HCT116 (cell line): Measurements from ENCODE around the gene NXN. TPM values are rescaled to one million over a fixed set of nuclear protein-coding genes. Genes with fewer than 3 reads are reported as not detected.

ENCODE experiments used
- ATAC-seq: fragments of 200-7000 bp; cut with Tn5 transposase; 2 replicates; pipeline ENCODE4 v1.9.1; 2020; ENCODE audit warnings: mild to moderate bottlenecking, moderate library complexity
- BruUV-seq: library from RNA; stranded (reverse); fragments of 400-500 nt; replicated peaks from 2 replicates; lab custom pipeline; 2021; lab: Mats Ljungman, UMichigan
- CTCF ChIA-PET: fragments of 300-600 bp; sonication (Branson Sonifier 250); formaldehyde crosslinking; loops from one replicate; lab custom pipeline; 2021; ENCODE audit warnings: antibody characterized with exemption; lab: Charles Lee
- POLR2A ChIA-PET: fragments of 300-600, 350-600 bp; sonication (Branson Sonifier 250); formaldehyde crosslinking; loops from one replicate; lab custom pipeline; 2021; ENCODE audit warnings: antibody characterized with exemption; lab: Charles Lee
- RAD21 ChIA-PET, 2 experiments: fragments of 300-600 bp; sonication (Branson Sonifier 250); formaldehyde crosslinking; loops; one replicate each; lab custom pipeline; 2023; ENCODE audit warnings: low total read pairs in 2 of 2; ENCODE audit not compliant: uncharacterized antibody in 2 of 2, unreplicated experiment in 2 of 2, low non-redundant PET in 1 of 2; lab: Charles Lee
- DNase-seq: peaks from one replicate; pipeline ENCODE4 v3.0.0-alpha.2; 2010; ENCODE audit warnings: low read depth, low spot score
- H2AFZ ChIP-seq: fragments of 200-600 bp; shearing (Covaris generic), sonication (generic); 2 replicates; pipeline ENCODE4 v1.6.1; 2017; ENCODE audit warnings: low read depth, mixed run types, mixed read lengths, antibody characterized with exemption, low read length; ENCODE audit not compliant: poor library complexity, severe bottlenecking
- H3K27ac ChIP-seq: 2 replicates; pipeline ENCODE4 v1.5.1; 2012; ENCODE audit warnings: low read depth, low read length
- H3K27me3 ChIP-seq: fragments of 200-600 bp; sonication (generic); 2 replicates; pipeline ENCODE4 v1.6.1; 2016; ENCODE audit warnings: mixed run types, low read length, mixed read lengths; ENCODE audit not compliant: insufficient read depth
- H3K36me3 ChIP-seq, 2 experiments: fragments of 200-500 bp in 1 of 2; fragments of 200-600 bp in 1 of 2; sonication (Bioruptor generic) in 1 of 2; sonication (generic) in 1 of 2; 2 replicates each; pipeline versions ENCODE4 v1.5.1 to v1.6.1; 2014 to 2016; ENCODE audit warnings: low read length in 2 of 2, inconsistent platforms in 1 of 2, mixed read lengths in 1 of 2, mixed run types in 1 of 2; ENCODE audit not compliant: insufficient read depth in 2 of 2, control insufficient read depth in 1 of 2
- H3K4me1 ChIP-seq, 2 experiments: fragments of 200-600 bp in 1 of 2; sonication (generic) in 1 of 2; 2 replicates each; pipeline versions ENCODE4 v1.5.1 to v1.6.1; 2012 to 2017; ENCODE audit warnings: low read length in 2 of 2, inconsistent platforms in 1 of 2, mild to moderate bottlenecking in 1 of 2, mixed read lengths in 1 of 2, mixed run types in 1 of 2, moderate library complexity in 1 of 2; ENCODE audit not compliant: insufficient read depth in 2 of 2, control insufficient read depth in 1 of 2
- H3K4me2 ChIP-seq: fragments of 200-600 bp; sonication (generic); 2 replicates; pipeline ENCODE4 v1.6.1; 2017; ENCODE audit warnings: mixed run types, low read length, mixed read lengths
- H3K4me3 ChIP-seq, 2 experiments: fragments of 200-600 bp in 1 of 2; sonication (generic) in 1 of 2; replicated peaks in 1 of 2; 2 replicates each; pipeline ENCODE4 v1.5.1; 2011 to 2016; ENCODE audit warnings: low read length in 2 of 2, control low read depth in 1 of 2, low read depth in 1 of 2, mild to moderate bottlenecking in 1 of 2, mixed read lengths in 1 of 2, mixed run types in 1 of 2
- H3K79me2 ChIP-seq: fragments of 200-600 bp; sonication (generic); 2 replicates; pipeline ENCODE4 v1.6.1; 2017; ENCODE audit warnings: mild to moderate bottlenecking, mixed run types, low read length, moderate library complexity, mixed read lengths; ENCODE audit not compliant: insufficient read depth
- H3K9ac ChIP-seq: fragments of 200-600 bp; sonication (generic); 2 replicates; pipeline ENCODE4 v1.6.1; 2016; ENCODE audit warnings: low read length, mixed read lengths
- H3K9me2 ChIP-seq: fragments of 200-600 bp; sonication (generic), shearing (Covaris generic); 2 replicates; pipeline ENCODE4 v1.6.1; 2017; ENCODE audit warnings: mixed run types, mild to moderate bottlenecking, moderate library complexity; ENCODE audit not compliant: insufficient read depth
- H3K9me3 ChIP-seq, 2 experiments: fragments of 200-500 bp in 1 of 2; fragments of 200-600 bp in 1 of 2; sonication (Bioruptor generic) in 1 of 2; sonication (generic) in 1 of 2; 2 replicates each; pipeline ENCODE4 v1.6.1; 2014 to 2017; ENCODE audit warnings: low read length in 2 of 2, mixed read lengths in 2 of 2, inconsistent platforms in 1 of 2, low read depth in 1 of 2, mild to moderate bottlenecking in 1 of 2, mixed run types in 1 of 2, moderate library complexity in 1 of 2; ENCODE audit not compliant: control insufficient read depth in 1 of 2, insufficient read depth in 1 of 2
- H4K20me1 ChIP-seq: fragments of 200-600 bp; sonication (generic), shearing (Covaris generic); 2 replicates; pipeline ENCODE4 v1.6.1; 2017; ENCODE audit warnings: mixed run types, mild to moderate bottlenecking, moderate library complexity; ENCODE audit not compliant: insufficient read depth
- ATF3 ChIP-seq: IDR thresholded peaks from 2 replicates; pipeline ENCODE4 v1.6.1; 2012
- CEBPB ChIP-seq: IDR thresholded peaks from 2 replicates; pipeline ENCODE4 v1.6.1; 2012; ENCODE audit warnings: low read depth
- EGR1 ChIP-seq: IDR thresholded peaks from 2 replicates; pipeline ENCODE4 v1.6.1; 2012; ENCODE audit warnings: low read depth
- ELF1 ChIP-seq: IDR thresholded peaks from 2 replicates; pipeline ENCODE4 v1.6.1; 2012; ENCODE audit warnings: low read depth, borderline replicate concordance
- EZH2phosphoT487 ChIP-seq: fragments of 200-600 bp; IDR thresholded peaks from 2 replicates; pipeline ENCODE4 v1.6.1; 2018; ENCODE audit warnings: antibody characterized with exemption, borderline replicate concordance
- JUND ChIP-seq: IDR thresholded peaks from 2 replicates; pipeline ENCODE4 v1.6.1; 2012
- POLR2A ChIP-seq: IDR thresholded peaks from 2 replicates; pipeline ENCODE4 v1.7.0; 2011; ENCODE audit warnings: borderline replicate concordance; ENCODE audit not compliant: insufficient read depth, insufficient read length; ENCODE audit errors: extremely low read depth
- POLR2AphosphoS5 ChIP-seq: IDR thresholded peaks from 2 replicates; pipeline ENCODE4 v1.6.1; 2011; ENCODE audit warnings: mild to moderate bottlenecking, low read depth, low read length, moderate library complexity
- RAD21 ChIP-seq: IDR thresholded peaks from 2 replicates; pipeline ENCODE4 v1.6.1; 2012; ENCODE audit warnings: low read depth, mild to moderate bottlenecking
- SIN3A ChIP-seq: IDR thresholded peaks from 2 replicates; pipeline ENCODE4 v1.6.1; 2012; ENCODE audit warnings: low read depth
- SRF ChIP-seq: IDR thresholded peaks from 2 replicates; pipeline ENCODE4 v1.6.1; 2012; ENCODE audit warnings: low read depth
- TCF7L2 ChIP-seq: IDR thresholded peaks from 2 replicates; pipeline ENCODE4 v1.7.0; 2011; ENCODE audit warnings: borderline replicate concordance, inconsistent platforms; ENCODE audit not compliant: insufficient read depth, insufficient read length; ENCODE audit errors: extremely low read depth
- YY1 ChIP-seq: IDR thresholded peaks from 2 replicates; pipeline ENCODE4 v1.6.1; 2011; ENCODE audit warnings: low read length, low read depth, moderate library complexity, mild to moderate bottlenecking; ENCODE audit not compliant: insufficient replicate concordance; ENCODE audit errors: extremely low read depth
- ZFX ChIP-seq: fragments of 450-650 bp; IDR thresholded peaks from 2 replicates; pipeline ENCODE4 v1.6.1; 2017
- ZNF274 ChIP-seq: fragments of 200-500 bp; sonication (Bioruptor generic); IDR thresholded peaks from 2 replicates; pipeline ENCODE4 v1.6.1; 2014; ENCODE audit warnings: mild to moderate bottlenecking, low read depth, low read length, inconsistent platforms
- intact Hi-C: fragments of 100-400 bp; cut with micrococcal nuclease; formaldehyde crosslinking; loops from 2 replicates; pipeline ENCODE4 v1.10.0; 2022
- total RNA-seq: library from RNA; stranded (reverse); gene quantifications from one replicate; pipeline ENCODE4 v1.2.1, GENCODE V29; 2021; ENCODE audit not compliant: unreplicated experiment
- TF ChIP-seq, protein P1 (sequence below): IDR thresholded peaks from 2 replicates; pipeline ENCODE4 v1.6.1; 2012
- TF ChIP-seq, protein P2 (sequence below): IDR thresholded peaks from 2 replicates; pipeline ENCODE4 v1.6.1; 2012; ENCODE audit warnings: low read depth

The NXN gene
- total RNA-seq, 1 experiment from 2014 or later = 83.7 TPM

- Histone ChIP-seq H3K9ac (no peak overlapping the region), H3K4me2 (peak overlapping the region; percentile 71; the same call in 1 of the 2 replicates), H3K9me3 (no peaks in the 10 kb centered on the region), H3K4me3 (no peak overlapping the region), H3K79me2 (peaks cover 60% of the 10 kb centered on the region), H3K4me1 (peaks cover 76 to 99% of the 10 kb centered on the region in 2 experiments), H3K27me3 (no peaks in the 10 kb centered on the region), H3K9me2 (no peaks in the 10 kb centered on the region), H4K20me1 (no peaks in the 10 kb centered on the region), H3K27ac (no peak overlapping the region), H3K36me3 (no peaks in the 10 kb centered on the region), H2AFZ (no peak overlapping the region)
- DNase-seq = no peak
- RAD21 ChIA-PET = no interaction called here
- POLR2A ChIA-PET = no interaction called here
- intact Hi-C loops = no loop called here
- no peak for TF ChIP-seq YY1
- TF ChIP-seq SIN3A = no peak
- TF ChIP-seq CEBPB = no peak
- TF ChIP-seq JUND = no peak
- no peak for TF ChIP-seq POLR2A
- no peak for TF ChIP-seq TCF7L2
- TF ChIP-seq, protein P1, sequence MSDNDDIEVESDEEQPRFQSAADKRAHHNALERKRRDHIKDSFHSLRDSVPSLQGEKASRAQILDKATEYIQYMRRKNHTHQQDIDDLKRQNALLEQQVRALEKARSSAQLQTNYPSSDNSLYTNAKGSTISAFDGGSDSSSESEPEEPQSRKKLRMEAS = no peak
- no peak for TF ChIP-seq POLR2AphosphoS5
- no peak for TF ChIP-seq ZNF274
- TF ChIP-seq ZFX = no peak
- TF ChIP-seq ATF3 = no peak
- BruUV-seq = no TSS peak
- CTCF ChIA-PET = no interaction called here
- no peak for ATAC-seq
These were observed 49.3 kb downstream of the NXN start for GRCh38 chr17:930258-930657.

DNA sequence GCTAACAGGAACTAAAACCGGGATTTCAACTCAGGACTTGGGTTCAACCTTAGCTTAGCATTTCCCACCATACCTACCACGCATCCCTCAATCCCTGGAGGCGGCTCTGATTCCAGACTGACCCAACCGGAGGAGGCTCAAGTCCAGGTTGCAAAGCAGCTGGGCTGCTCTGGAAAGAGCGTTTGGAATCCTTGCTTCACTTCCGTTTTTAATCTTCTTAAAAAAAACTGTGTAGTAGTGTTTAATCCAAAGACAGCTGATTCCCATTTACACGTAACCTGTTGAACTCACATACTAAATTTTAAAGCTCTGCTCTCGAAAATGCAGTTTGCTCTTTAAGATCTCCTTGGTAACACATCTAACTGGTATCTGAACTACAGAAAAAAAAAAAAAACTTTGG, 50.0 kb downstream of the NXN start:
- ChIA-PET POLR2A (interaction anchor here (1.2 kb wide), 1 partner anchor 41 kb away, joined by 3 read pairs; no protein-coding TSS in a partner anchor), RAD21 (interaction anchor here in 1 of 2 experiments (0.7 kb wide), 1 partner anchor 8 kb away, joined by 3 read pairs; no protein-coding TSS in a partner anchor), CTCF (no interaction called here)
- Histone ChIP-seq H3K4me1 (peaks cover 76 to 99% of the 10 kb centered on the region in 2 experiments), H3K4me2 (peak overlapping the region; percentile 71), H4K20me1 (no peaks in the 10 kb centered on the region), H3K9me3 (no peaks in the 10 kb centered on the region), H2AFZ (no peak overlapping the region), H3K36me3 (no peaks in the 10 kb centered on the region), H3K79me2 (peaks cover 60% of the 10 kb centered on the region), H3K9ac (peak overlapping the region; percentile 60), H3K27ac (no peak overlapping the region), H3K4me3 (no peak overlapping the region), H3K27me3 (no peaks in the 10 kb centered on the region), H3K9me2 (no peaks in the 10 kb centered on the region)
- DNase-seq (no peak), ATAC-seq (no peak)
- intact Hi-C loops = no loop called here
- BruUV-seq = no TSS peak
- TF ChIP-seq EGR1 = no peak
- TF ChIP-seq, protein P2, sequence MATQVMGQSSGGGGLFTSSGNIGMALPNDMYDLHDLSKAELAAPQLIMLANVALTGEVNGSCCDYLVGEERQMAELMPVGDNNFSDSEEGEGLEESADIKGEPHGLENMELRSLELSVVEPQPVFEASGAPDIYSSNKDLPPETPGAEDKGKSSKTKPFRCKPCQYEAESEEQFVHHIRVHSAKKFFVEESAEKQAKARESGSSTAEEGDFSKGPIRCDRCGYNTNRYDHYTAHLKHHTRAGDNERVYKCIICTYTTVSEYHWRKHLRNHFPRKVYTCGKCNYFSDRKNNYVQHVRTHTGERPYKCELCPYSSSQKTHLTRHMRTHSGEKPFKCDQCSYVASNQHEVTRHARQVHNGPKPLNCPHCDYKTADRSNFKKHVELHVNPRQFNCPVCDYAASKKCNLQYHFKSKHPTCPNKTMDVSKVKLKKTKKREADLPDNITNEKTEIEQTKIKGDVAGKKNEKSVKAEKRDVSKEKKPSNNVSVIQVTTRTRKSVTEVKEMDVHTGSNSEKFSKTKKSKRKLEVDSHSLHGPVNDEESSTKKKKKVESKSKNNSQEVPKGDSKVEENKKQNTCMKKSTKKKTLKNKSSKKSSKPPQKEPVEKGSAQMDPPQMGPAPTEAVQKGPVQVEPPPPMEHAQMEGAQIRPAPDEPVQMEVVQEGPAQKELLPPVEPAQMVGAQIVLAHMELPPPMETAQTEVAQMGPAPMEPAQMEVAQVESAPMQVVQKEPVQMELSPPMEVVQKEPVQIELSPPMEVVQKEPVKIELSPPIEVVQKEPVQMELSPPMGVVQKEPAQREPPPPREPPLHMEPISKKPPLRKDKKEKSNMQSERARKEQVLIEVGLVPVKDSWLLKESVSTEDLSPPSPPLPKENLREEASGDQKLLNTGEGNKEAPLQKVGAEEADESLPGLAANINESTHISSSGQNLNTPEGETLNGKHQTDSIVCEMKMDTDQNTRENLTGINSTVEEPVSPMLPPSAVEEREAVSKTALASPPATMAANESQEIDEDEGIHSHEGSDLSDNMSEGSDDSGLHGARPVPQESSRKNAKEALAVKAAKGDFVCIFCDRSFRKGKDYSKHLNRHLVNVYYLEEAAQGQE = no peak
- TF ChIP-seq POLR2A = no peak
- TF ChIP-seq RAD21 = no peak
- TF ChIP-seq JUND = no peak
- TF ChIP-seq EZH2phosphoT487 = no peak
- TF ChIP-seq ELF1 = no peak
- no peak for TF ChIP-seq SRF
